Hepatocyte (in vitro differentiated cells): ENCODE data around the gene TPPP. TPM values are rescaled to one million over a fixed set of nuclear protein-coding genes. Genes with fewer than 3 reads are reported as not detected.

Experiments
- DNase-seq: peaks from one replicate; pipeline ENCODE4 v3.0.0-alpha.2; 2016; ENCODE audit warnings: low spot score
- H2AFZ ChIP-seq: fragments of 200-600 bp; sonication (generic); 2 replicates; pipeline ENCODE4 v1.6.0; 2016; ENCODE audit warnings: antibody characterized with exemption, mild to moderate bottlenecking
- H3K27ac ChIP-seq: fragments of 200-600 bp; sonication (generic); 2 replicates; pipeline ENCODE4 v1.5.1; 2016; ENCODE audit warnings: mild to moderate bottlenecking
- H3K27me3 ChIP-seq: fragments of 200-600 bp; sonication (generic); 2 replicates; pipeline ENCODE4 v1.6.1; 2016
- H3K36me3 ChIP-seq: fragments of 200-600 bp; sonication (generic); replicated peaks from 2 replicates; pipeline ENCODE4 v1.5.1; 2016; ENCODE audit warnings: low read depth; ENCODE audit not compliant: insufficient read depth
- H3K4me1 ChIP-seq: fragments of 200-600 bp; sonication (generic); 2 replicates; pipeline ENCODE4 v1.5.1; 2016; ENCODE audit warnings: mild to moderate bottlenecking, moderate library complexity; ENCODE audit not compliant: insufficient read depth
- H3K4me2 ChIP-seq: fragments of 200-600 bp; sonication (generic); 2 replicates; pipeline ENCODE4 v1.6.0; 2016
- H3K4me3 ChIP-seq: fragments of 200-600 bp; sonication (generic); 2 replicates; pipeline ENCODE4 v1.5.1; 2016; ENCODE audit warnings: mild to moderate bottlenecking
- H3K79me2 ChIP-seq: fragments of 200-600 bp; sonication (generic); 2 replicates; pipeline ENCODE4 v1.6.0; 2017; ENCODE audit warnings: mild to moderate bottlenecking
- H3K9me2 ChIP-seq: fragments of 200-600 bp; sonication (generic); replicated peaks from 2 replicates; pipeline ENCODE4 v1.6.0; 2017; ENCODE audit warnings: mild to moderate bottlenecking; ENCODE audit not compliant: insufficient read depth
- H3K9me3 ChIP-seq: fragments of 200-600 bp; sonication (generic); 2 replicates; pipeline ENCODE4 v1.5.1; 2016; ENCODE audit warnings: low read depth, mild to moderate bottlenecking
- H4K20me1 ChIP-seq: fragments of 200-600 bp; sonication (generic); 2 replicates; pipeline ENCODE4 v1.6.0; 2016; ENCODE audit warnings: mild to moderate bottlenecking; ENCODE audit not compliant: insufficient read depth, poor library complexity, severe bottlenecking
- EZH2 ChIP-seq: fragments of 200-600 bp; sonication (generic); IDR thresholded peaks from 2 replicates; pipeline ENCODE4 v1.6.1; 2016; ENCODE audit warnings: antibody characterized with exemption, mild to moderate bottlenecking, borderline replicate concordance
- EZH2phosphoT487 ChIP-seq: fragments of 200-600 bp; sonication (generic); IDR thresholded peaks from one replicate; pipeline ENCODE4 v1.6.1; 2018; ENCODE audit warnings: antibody characterized with exemption, mild to moderate bottlenecking, low read depth, moderate library complexity; ENCODE audit not compliant: unreplicated experiment, severe bottlenecking
- WGBS: methylation state at CpG from one replicate; pipeline ENCODE4 v1.1.6; 2016; ENCODE audit warnings: low lambda C conversion rate; ENCODE audit errors: missing lambda C conversion rate; 5-methylcytosine and 5-hydroxymethylcytosine counted together
- polyA plus RNA-seq: library from polyadenylated mRNA; unstranded; fragments of >200 nt; fragmentation: Nextera tagmentation; extraction: Ambion mirVana; gene quantifications from 2 replicates; pipeline ENCODE4 v1.2.1, GENCODE V29; 2016
- total RNA-seq: library from RNA; depleted of rRNA; stranded (reverse); fragments of >200 nt; gene quantifications from 2 replicates; pipeline ENCODE4 v1.2.3, GENCODE V29; 2014
- TF ChIP-seq, protein P1 (sequence below): fragments of 200-600 bp; sonication (generic); IDR thresholded peaks from 2 replicates; pipeline ENCODE4 v1.5.1; 2016; ENCODE audit warnings: antibody characterized with exemption, mild to moderate bottlenecking; ENCODE audit not compliant: poor library complexity

TPPP gene
- total and polyA plus RNA-seq, 2 experiments from 2014 or later: 2.0 to 4.3 TPM

DNA sequence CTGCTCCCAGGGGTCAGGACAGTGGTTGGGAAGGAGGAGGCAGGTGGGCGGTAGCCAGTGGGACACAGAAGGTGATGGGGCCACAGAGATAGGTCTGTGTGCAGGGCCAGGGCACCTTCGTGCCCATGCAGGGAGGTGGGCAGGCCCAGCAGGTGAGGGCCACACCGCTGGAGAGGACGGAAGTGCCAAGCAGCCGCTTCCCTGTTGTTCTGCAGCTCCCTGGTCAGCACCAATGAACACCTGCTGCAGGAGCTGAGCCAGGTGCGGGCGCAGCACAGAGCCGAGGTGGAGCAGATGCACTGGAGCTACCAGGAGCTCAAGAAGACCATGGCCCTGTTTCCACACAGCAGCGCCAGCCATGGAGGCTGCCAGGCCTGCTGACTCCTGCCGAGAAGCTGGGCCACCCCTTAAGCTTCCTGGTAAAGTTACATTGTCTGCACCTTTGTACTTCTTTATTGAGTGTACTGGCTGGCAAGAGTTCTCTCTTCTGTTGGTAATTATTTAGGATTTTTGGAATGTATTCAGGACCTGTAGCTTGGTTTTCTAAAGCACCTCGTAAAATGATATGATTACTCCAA, 40.3 kb downstream of the TPPP start:
- Histone ChIP-seq H2AFZ (no peak overlapping the region), H3K36me3 (no peaks in the 10 kb centered on the region), H3K4me1 (no peaks in the 10 kb centered on the region), H3K79me2 (no peaks in the 10 kb centered on the region), H3K9me2 (no peaks in the 10 kb centered on the region), H3K9me3 (no peaks in the 10 kb centered on the region), H4K20me1 (no peaks in the 10 kb centered on the region), H3K27me3 (no peaks in the 10 kb centered on the region), H3K27ac (no peak overlapping the region), H3K4me3 (no peak overlapping the region), H3K4me2 (no peak overlapping the region)
- TF ChIP-seq, protein P1, sequence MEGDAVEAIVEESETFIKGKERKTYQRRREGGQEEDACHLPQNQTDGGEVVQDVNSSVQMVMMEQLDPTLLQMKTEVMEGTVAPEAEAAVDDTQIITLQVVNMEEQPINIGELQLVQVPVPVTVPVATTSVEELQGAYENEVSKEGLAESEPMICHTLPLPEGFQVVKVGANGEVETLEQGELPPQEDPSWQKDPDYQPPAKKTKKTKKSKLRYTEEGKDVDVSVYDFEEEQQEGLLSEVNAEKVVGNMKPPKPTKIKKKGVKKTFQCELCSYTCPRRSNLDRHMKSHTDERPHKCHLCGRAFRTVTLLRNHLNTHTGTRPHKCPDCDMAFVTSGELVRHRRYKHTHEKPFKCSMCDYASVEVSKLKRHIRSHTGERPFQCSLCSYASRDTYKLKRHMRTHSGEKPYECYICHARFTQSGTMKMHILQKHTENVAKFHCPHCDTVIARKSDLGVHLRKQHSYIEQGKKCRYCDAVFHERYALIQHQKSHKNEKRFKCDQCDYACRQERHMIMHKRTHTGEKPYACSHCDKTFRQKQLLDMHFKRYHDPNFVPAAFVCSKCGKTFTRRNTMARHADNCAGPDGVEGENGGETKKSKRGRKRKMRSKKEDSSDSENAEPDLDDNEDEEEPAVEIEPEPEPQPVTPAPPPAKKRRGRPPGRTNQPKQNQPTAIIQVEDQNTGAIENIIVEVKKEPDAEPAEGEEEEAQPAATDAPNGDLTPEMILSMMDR: no peak
- TF ChIP-seq EZH2: no peak
- no peak for TF ChIP-seq EZH2phosphoT487
- 94% methylated on average over 11 of the region's 11 CpGs for WGBS
- no peak for DNase-seq

DNA sequence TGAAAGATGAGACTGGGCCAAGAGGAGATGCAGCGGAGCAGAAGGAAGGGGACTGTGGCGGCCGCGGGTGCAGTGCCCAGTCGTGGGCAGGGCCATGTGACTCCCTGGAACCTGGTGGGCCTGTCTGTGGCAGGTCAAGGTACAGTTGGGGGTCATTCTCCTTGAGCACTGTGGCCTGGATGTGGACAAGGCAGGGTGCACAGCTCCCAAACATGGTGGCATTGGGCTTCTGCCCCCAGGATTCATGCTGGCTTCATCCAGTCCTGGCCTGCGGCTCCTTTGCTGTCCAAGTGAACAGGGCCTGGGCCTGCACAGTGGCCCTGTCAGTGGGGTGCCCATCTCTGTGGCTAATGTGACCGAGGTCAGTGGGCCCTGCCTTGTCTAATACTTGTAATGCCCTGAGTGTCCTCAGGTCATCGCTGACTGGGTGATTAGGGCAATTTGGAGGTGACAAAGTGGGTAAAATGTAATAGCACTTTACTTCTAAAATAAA, 41.1 kb downstream of the TPPP start:
- H3K4me3 ChIP-seq: no peak overlapping the region
- H3K27ac ChIP-seq: no peak overlapping the region
- no peaks in the 10 kb centered on the region for H3K9me3 ChIP-seq
- H3K79me2 ChIP-seq: no peaks in the 10 kb centered on the region
- DNase-seq: no peak
- no peaks in the 10 kb centered on the region for H3K27me3 ChIP-seq
- no peak overlapping the region for H2AFZ ChIP-seq
- 97% methylated on average over 8 of the region's 8 CpGs for WGBS
- TF ChIP-seq, protein P1: no peak
- TF ChIP-seq EZH2phosphoT487 (no peak), EZH2 (no peak)
- H3K9me2 ChIP-seq: no peaks in the 10 kb centered on the region
- no peak overlapping the region for H3K4me2 ChIP-seq
- H4K20me1 ChIP-seq: no peaks in the 10 kb centered on the region
- no peaks in the 10 kb centered on the region for H3K36me3 ChIP-seq
- no peaks in the 10 kb centered on the region for H3K4me1 ChIP-seq

DNA sequence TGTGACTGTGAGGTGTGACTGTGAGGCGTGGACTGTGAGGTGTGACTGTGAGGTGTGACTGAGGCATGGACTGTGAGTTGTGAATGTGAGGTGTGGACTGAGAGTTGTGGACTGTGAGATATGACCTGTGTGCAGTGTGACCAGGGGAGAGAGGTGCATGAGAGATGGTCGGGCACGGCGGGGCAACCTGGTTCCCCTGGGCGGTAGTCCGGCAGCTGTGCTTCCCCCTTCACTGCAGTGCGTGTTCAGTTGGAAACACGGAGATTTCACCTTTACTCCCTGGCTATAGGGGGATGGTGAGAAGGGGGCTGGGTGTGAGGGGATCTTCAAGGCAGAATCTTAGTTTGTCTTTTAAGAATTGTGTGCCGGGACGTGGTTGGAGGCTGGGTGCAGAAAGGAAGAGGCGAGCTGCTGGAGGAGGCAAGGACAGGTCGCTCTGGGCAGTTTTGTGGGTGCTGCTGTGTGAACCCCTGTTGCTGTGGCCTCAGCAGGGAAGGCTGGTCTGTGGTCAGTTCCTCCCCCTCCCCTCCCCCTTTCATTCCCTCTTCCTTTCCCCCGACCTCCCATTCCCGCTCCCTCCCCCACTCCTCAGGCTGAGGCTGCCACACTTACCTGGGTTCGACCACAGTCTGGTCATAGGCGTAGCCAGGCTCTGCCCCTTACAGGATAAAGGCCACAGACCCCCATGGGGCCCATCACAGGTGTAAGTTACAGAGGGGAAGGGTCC, 41.7 kb downstream of the TPPP start:
- Histone ChIP-seq H3K27me3 (no peaks in the 10 kb centered on the region), H3K79me2 (no peaks in the 10 kb centered on the region), H3K4me3 (no peak overlapping the region), H3K27ac (no peak overlapping the region), H3K9me2 (no peaks in the 10 kb centered on the region), H3K4me1 (no peaks in the 10 kb centered on the region), H3K9me3 (no peaks in the 10 kb centered on the region), H3K4me2 (no peak overlapping the region), H2AFZ (no peak overlapping the region), H3K36me3 (no peaks in the 10 kb centered on the region), H4K20me1 (no peaks in the 10 kb centered on the region)
- WGBS: 98% methylated on average over 12 of the region's 16 CpGs
- no peak for TF ChIP-seq EZH2phosphoT487
- TF ChIP-seq, protein P1: no peak
- TF ChIP-seq EZH2: no peak
- no peak for DNase-seq
